PFSK-1 (cell line): ENCODE measurements around the gene KCNQ2.

Experiments
- FOXP2 ChIP-seq: optimal IDR thresholded peaks from 2 replicates; pipeline ENCODE3; 2011; ENCODE audit warnings: borderline replicate concordance, control low read depth, inconsistent platforms; ENCODE audit not compliant: insufficient read depth; ENCODE audit errors: extremely low read length, extremely low read depth
- POLR2AphosphoS5 ChIP-seq: IDR thresholded peaks from 2 replicates; pipeline ENCODE4 v1.6.1; 2012; ENCODE audit warnings: low read depth, mild to moderate bottlenecking, control low read depth, low read length, moderate library complexity
- REST ChIP-seq, 2 experiments: IDR thresholded peaks; 2 replicates each; pipeline versions ENCODE4 v1.6.1 to v1.8.0; 2011 to 2012; ENCODE audit warnings: low read depth in 2 of 2, low read length in 2 of 2, control low read depth in 1 of 2, inconsistent platforms in 1 of 2, mild to moderate bottlenecking in 1 of 2, moderate library complexity in 1 of 2; ENCODE audit not compliant: insufficient read depth in 1 of 2
- SIN3A ChIP-seq: IDR thresholded peaks from 2 replicates; pipeline ENCODE4 v1.6.1; 2012; ENCODE audit warnings: mild to moderate bottlenecking, low read length, moderate library complexity, borderline replicate concordance; ENCODE audit not compliant: insufficient read depth
- TAF1 ChIP-seq: IDR thresholded peaks from 2 replicates; pipeline ENCODE4 v1.6.1; 2012; ENCODE audit warnings: low read length, control low read depth, borderline replicate concordance; ENCODE audit not compliant: insufficient read depth

- TF ChIP-seq POLR2AphosphoS5, result no peak
- TF ChIP-seq TAF1, result no peak
- TF ChIP-seq SIN3A, result no peak
- TF ChIP-seq REST (IDR thresholded peaks at IDR 0.05; ENCODE audit: insufficient read depth in 1 of 2, low read depth in 2 of 2, low read length in 2 of 2), result no peak
- TF ChIP-seq FOXP2, result no peak
Measured at GRCh38 chr20:63517376-63518309, 45.2 kb upstream of the KCNQ2 start.
